Muscle layer of duodenum (tissue), 2 donors: ENCODE measurements around the gene DSCAM.

Experiments used
- H3K27ac ChIP-seq: one replicate; pipeline ENCODE4 v1.7.0; 2013; ENCODE audit warnings: mild to moderate bottlenecking, low read length
- H3K27me3 ChIP-seq: one replicate; pipeline ENCODE4 v1.7.0; 2013; ENCODE audit warnings: low read depth, mild to moderate bottlenecking, control low read depth, low read length
- H3K36me3 ChIP-seq, 2 donors: one replicate each; pipeline ENCODE4 v1.7.0; 2013; ENCODE audit warnings: low read length in 2 of 2, control low read depth in 1 of 2, mild to moderate bottlenecking in 1 of 2; ENCODE audit not compliant: insufficient read depth in 2 of 2, control insufficient read depth in 1 of 2
- H3K4me1 ChIP-seq, 2 donors: one replicate each; pipeline ENCODE4 v1.7.0; 2013; ENCODE audit warnings: low read length in 2 of 2, mild to moderate bottlenecking in 2 of 2, control low read depth in 1 of 2, moderate library complexity in 1 of 2; ENCODE audit not compliant: insufficient read depth in 2 of 2, control insufficient read depth in 1 of 2
- H3K4me3 ChIP-seq, 2 donors: one replicate each; pipeline ENCODE4 v1.7.0; 2013; ENCODE audit warnings: low read length in 2 of 2, low read depth in 1 of 2, mild to moderate bottlenecking in 1 of 2
- H3K9me3 ChIP-seq, 2 donors: one replicate each; pipeline ENCODE4 v1.7.0; 2013; ENCODE audit warnings: low read length in 2 of 2, control low read depth in 1 of 2, mild to moderate bottlenecking in 1 of 2; ENCODE audit not compliant: control insufficient read depth in 1 of 2
- donor health status: healthy.

DSCAM gene

GRCh38 chr21:40731206-40731605 lies 115.8 kb downstream of the DSCAM start:
- no peaks in the 10 kb centered on the region for H3K27me3 ChIP-seq
- H3K27ac ChIP-seq = no peak overlapping the region
- H3K36me3 ChIP-seq = no peaks in the 10 kb centered on the region
- H3K9me3 ChIP-seq = no peaks in the 10 kb centered on the region
- no peaks in the 10 kb centered on the region for H3K4me1 ChIP-seq
- H3K4me3 ChIP-seq = no peak overlapping the region

- H3K36me3 ChIP-seq = no peaks in the 10 kb centered on the region
- H3K9me3 ChIP-seq = no peaks in the 10 kb centered on the region
- no peak overlapping the region for H3K27ac ChIP-seq
- H3K4me1 ChIP-seq = no peaks in the 10 kb centered on the region
- no peak overlapping the region for H3K4me3 ChIP-seq
- no peaks in the 10 kb centered on the region for H3K27me3 ChIP-seq
These were observed 116.5 kb downstream of the DSCAM start for GRCh38 chr21:40730426-40730800.

DNA sequence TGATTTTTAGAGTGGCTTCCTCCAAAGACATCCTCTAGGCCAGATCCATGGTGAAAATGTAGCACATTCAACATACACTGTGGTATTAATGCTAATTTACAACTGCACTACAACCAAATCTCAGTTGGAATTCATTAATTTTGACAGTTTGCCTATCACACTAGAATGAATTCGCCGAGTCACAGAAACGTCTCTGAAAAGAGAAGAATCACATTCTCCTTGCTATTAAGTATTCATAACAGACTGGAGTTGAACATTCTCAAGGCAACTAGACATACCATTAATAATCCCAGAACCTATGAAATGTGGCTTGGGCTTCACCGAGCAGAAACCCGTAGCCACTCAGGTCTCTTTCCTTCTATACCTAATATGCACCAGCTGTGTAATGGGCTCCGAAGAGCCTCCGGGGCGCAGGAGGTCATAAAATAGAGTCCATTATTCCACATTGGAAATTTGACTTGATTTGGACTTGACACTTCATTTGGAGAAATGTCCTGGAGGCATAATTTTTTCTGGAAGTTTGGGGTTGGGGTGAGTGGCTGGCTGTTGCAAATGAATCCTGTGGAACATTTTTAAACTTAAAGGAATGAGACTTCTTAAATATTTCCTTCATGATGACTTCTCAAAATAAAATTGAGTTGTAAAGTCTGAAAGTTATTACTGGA lies 117.1 kb downstream of the DSCAM start:
- H3K4me3 ChIP-seq = no peak overlapping the region
- no peaks in the 10 kb centered on the region for H3K9me3 ChIP-seq
- H3K27me3 ChIP-seq = no peaks in the 10 kb centered on the region
- no peak overlapping the region for H3K27ac ChIP-seq
- no peaks in the 10 kb centered on the region for H3K4me1 ChIP-seq
- H3K36me3 ChIP-seq = no peaks in the 10 kb centered on the region

GRCh38 chr21:40723966-40724365 lies 123.0 kb downstream of the DSCAM start:
- H3K27me3 ChIP-seq = no peaks in the 10 kb centered on the region
- H3K4me1 ChIP-seq = no peaks in the 10 kb centered on the region
- no peaks in the 10 kb centered on the region for H3K36me3 ChIP-seq
- H3K4me3 ChIP-seq = no peak overlapping the region
- H3K27ac ChIP-seq = no peak overlapping the region
- H3K9me3 ChIP-seq = peaks cover 0 to 15% of the 10 kb centered on the region in 2 donors

DNA sequence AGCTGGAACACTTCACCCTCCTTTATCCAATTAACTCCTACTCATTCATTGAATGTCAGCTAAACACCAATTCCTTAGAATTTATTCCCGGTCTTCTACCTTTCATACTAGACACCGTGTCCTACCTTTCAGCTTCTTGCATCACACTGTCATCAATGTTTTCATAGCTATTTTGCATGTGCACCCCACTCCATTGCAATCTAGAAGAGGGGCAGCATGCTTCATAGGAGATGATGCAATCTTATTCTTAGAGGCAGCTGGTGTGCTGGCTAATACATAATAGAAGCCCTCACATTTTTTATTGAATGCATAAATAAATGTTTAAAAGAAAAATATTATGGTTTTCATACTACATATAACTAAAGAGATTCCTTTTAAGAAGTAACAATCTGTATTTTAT lies 123.6 kb downstream of the DSCAM start:
- no peaks in the 10 kb centered on the region for H3K27me3 ChIP-seq

GRCh38 chr21:40719615-40720014 lies 127.3 kb downstream of the DSCAM start:
- H3K4me3 ChIP-seq = no peak overlapping the region
- H3K9me3 ChIP-seq = peaks cover 0 to 17% of the 10 kb centered on the region in 2 donors
- no peaks in the 10 kb centered on the region for H3K27me3 ChIP-seq
- H3K27ac ChIP-seq = no peak overlapping the region
- H3K4me1 ChIP-seq = no peaks in the 10 kb centered on the region
- H3K36me3 ChIP-seq = no peaks in the 10 kb centered on the region

More for the DNA sequence above, 123.6 kb downstream of the DSCAM start:
- H3K36me3 ChIP-seq = no peaks in the 10 kb centered on the region
- no peak overlapping the region for H3K4me3 ChIP-seq
- H3K27ac ChIP-seq = no peak overlapping the region
- H3K4me1 ChIP-seq = no peaks in the 10 kb centered on the region
- peaks cover 0 to 17% of the 10 kb centered on the region in 2 donors for H3K9me3 ChIP-seq

DNA sequence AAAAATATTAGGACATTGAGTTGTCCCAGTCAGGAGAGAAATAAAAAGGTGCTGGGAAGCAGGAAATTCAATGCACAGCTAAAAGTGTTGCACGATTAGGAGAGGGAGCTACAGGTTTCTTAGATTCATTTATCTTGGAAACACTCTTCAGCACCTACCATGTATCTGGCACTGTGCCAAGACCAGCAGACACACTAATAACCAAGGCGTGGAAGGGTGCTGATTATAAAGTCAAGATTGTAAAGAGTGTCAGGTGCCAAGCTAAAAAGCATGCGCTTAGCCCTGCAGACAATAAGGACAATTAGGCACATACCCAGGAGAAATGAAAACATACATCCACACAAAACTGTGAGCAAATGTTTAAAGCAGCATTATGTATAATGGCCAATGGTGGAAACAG lies 129.9 kb downstream of the DSCAM start:
- H3K4me3 ChIP-seq = no peak overlapping the region
- no peaks in the 10 kb centered on the region for H3K4me1 ChIP-seq
- peaks cover 0 to 15% of the 10 kb centered on the region in 2 donors for H3K9me3 ChIP-seq
- H3K27me3 ChIP-seq = no peaks in the 10 kb centered on the region
- H3K36me3 ChIP-seq = no peaks in the 10 kb centered on the region
- H3K27ac ChIP-seq = no peak overlapping the region

- no peak overlapping the region for H3K27ac ChIP-seq
- no peaks in the 10 kb centered on the region for H3K27me3 ChIP-seq
- H3K4me3 ChIP-seq = no peak overlapping the region
- H3K4me1 ChIP-seq = no peaks in the 10 kb centered on the region
- H3K9me3 ChIP-seq = peaks cover 0 to 2% of the 10 kb centered on the region in 2 donors
- H3K36me3 ChIP-seq = no peaks in the 10 kb centered on the region
These were observed 132.4 kb downstream of the DSCAM start for GRCh38 chr21:40714536-40714935.

DNA sequence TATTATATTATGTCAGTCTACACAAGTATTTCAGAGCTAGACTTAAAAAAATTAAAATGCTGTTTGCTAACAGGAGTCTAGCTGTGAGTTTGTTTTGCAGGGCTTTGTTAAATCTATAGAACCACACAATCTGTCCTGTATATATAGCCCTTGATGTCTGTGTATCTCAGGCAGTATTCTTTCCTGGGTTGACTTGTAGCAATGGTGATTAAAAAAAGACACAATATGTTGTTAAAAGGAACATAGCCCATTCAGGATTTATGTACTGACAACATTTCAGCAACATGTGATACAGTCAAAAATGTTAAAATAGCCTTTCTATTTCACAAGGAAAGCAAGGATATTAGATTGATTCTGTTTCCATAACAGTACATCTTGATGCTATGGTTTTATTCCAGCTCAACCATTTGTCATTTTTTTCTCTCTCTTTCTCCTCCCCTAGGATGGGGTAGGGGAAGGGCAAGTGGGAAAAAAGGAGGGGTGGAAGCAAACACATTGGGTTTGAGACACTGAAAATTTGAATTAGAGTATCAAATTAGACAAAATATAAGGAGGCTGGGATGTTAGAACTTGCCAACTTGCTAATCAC lies 139.2 kb downstream of the DSCAM start:
- Histone ChIP-seq H3K27me3 (no peaks in the 10 kb centered on the region), H3K27ac (no peak overlapping the region), H3K9me3 (no peaks in the 10 kb centered on the region), H3K36me3 (no peaks in the 10 kb centered on the region), H3K4me1 (no peaks in the 10 kb centered on the region), H3K4me3 (no peak overlapping the region)

DNA sequence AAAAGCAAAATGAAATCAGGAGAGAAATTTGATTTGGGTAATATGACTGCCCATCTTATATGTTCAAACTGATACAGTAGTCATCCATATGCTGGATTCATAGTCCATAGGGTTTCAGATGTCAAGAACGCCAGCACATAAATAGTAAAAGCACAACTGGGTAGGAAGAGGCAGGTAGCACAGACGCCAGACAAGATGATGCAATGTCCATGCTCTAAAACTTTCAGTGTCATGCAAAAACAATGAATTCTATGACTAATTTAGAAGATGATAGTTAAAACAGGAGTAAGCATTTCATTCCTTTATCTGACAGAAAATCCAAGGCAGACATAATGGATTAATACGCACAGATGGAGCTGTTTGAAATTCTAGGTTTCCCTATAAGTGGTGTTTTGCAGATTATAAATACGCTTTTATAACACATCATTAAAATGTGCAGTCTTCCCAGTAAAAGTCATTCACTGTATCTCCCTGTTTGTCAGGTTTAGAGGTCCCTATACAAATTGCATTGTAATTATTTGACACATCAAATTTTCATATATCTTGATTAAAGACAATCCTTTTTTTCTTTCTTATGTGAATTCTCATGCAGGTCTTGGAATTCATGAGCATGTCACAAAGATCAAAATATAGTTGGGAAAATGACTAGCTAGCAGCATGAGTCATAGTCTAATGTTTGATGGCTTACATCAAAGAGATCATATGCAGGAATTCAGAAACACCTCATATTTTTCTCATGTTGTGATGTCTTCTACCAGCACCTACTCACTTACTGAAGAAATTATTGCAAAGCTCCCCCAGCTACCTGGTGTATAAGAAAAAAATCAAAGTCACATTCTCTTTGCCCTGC lies 139.9 kb downstream of the DSCAM start:
- H3K36me3 ChIP-seq = no peaks in the 10 kb centered on the region
- H3K27ac ChIP-seq = no peak overlapping the region

DNA sequence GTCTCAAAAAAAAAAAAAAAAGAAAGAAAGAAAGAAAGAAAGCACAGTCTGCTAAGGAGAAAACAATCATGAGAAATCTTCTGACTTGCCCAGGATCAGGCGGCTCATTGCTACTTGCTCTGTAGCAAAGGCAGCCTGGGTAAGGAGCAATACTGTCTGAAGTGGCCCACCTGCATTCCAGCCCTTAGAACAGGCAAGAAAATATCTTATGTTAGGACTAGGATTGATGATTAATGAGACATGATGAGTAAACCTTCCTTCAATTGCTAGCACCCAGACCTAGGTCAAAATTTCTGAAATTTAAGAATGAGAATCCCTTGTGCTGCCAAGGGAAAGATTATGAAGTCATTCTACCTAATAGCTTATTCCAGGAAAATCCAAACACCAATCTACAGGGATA lies 140.8 kb downstream of the DSCAM start:
- Histone ChIP-seq H3K27me3 (no peaks in the 10 kb centered on the region), H3K9me3 (no peaks in the 10 kb centered on the region), H3K36me3 (no peaks in the 10 kb centered on the region), H3K4me1 (no peaks in the 10 kb centered on the region), H3K4me3 (no peak overlapping the region), H3K27ac (no peak overlapping the region)

More for the DNA sequence above, 139.9 kb downstream of the DSCAM start:
- Histone ChIP-seq H3K9me3 (no peaks in the 10 kb centered on the region), H3K4me3 (no peak overlapping the region), H3K27me3 (no peaks in the 10 kb centered on the region), H3K4me1 (no peaks in the 10 kb centered on the region)
